Spleen (tissue), 11 donors: ENCODE results near the gene NUBP2. TPM values are rescaled to one million over a fixed set of nuclear protein-coding genes. Genes with fewer than 3 reads are reported as not detected.
A peak's percentile ranks its signal among the peaks of the same experiment; 100 is the strongest.

Experiments used
- DNase-seq: peaks from one replicate; pipeline ENCODE4 v3.0.0-alpha.2; 2020
- H3K27ac ChIP-seq, 8 donors: fragments of 200-600 bp; sonication (generic) in 7 of 8; 1 replicate in 4 of 8; 2 replicates in 4 of 8; pipeline versions ENCODE4 v1.5.0 to v1.8.0; 2016 to 2021; ENCODE audit warnings: inconsistent platforms in 4 of 8, mild to moderate bottlenecking in 4 of 8, moderate library complexity in 1 of 8
- H3K27me3 ChIP-seq, 7 donors: fragments of 200-600 bp; sonication (generic) in 6 of 7; replicated peaks in 1 of 7; 1 replicate in 4 of 7; 2 replicates in 3 of 7; pipeline versions ENCODE4 v1.5.0 to v1.8.0; 2016 to 2021; ENCODE audit warnings: inconsistent platforms in 3 of 7, mild to moderate bottlenecking in 1 of 7
- H3K36me3 ChIP-seq, 6 donors: fragments of 200-600 bp; sonication (generic) in 5 of 6; 1 replicate in 4 of 6; 2 replicates in 2 of 6; pipeline versions ENCODE4 v1.5.0 to v1.8.0; 2016 to 2021; ENCODE audit warnings: inconsistent platforms in 2 of 6
- H3K4me1 ChIP-seq, 6 donors: fragments of 200-600 bp; sonication (generic) in 5 of 6; 1 replicate in 3 of 6; 2 replicates in 3 of 6; pipeline versions ENCODE4 v1.5.0 to v1.8.0; 2016 to 2021; ENCODE audit warnings: inconsistent platforms in 3 of 6
- H3K4me3 ChIP-seq, 8 donors: fragments of 200-600 bp; sonication (generic) in 7 of 8; 1 replicate in 4 of 8; 2 replicates in 4 of 8; pipeline versions ENCODE4 v1.5.0 to v1.8.0; 2016 to 2021; ENCODE audit warnings: inconsistent platforms in 4 of 8, mild to moderate bottlenecking in 4 of 8, moderate library complexity in 2 of 8
- H3K9me3 ChIP-seq, 8 donors: fragments of 200-600 bp; sonication (generic) in 7 of 8; 1 replicate in 4 of 8; 2 replicates in 4 of 8; pipeline versions ENCODE4 v1.5.0 to v1.8.0; 2016 to 2021; ENCODE audit warnings: inconsistent platforms in 4 of 8
- CTCF ChIP-seq, 11 experiments: fragments of 200-600 bp in 7 of 11; fragments of 450-650 bp in 4 of 11; sonication (generic) in 4 of 11; IDR thresholded peaks in 8 of 11; conservative IDR thresholded peaks in 3 of 11; 1 replicate in 7 of 11; 2 replicates in 4 of 11; pipeline versions ENCODE4 v1.4.0 to v1.8.0; 2016 to 2021; ENCODE audit warnings: antibody characterized with exemption in 11 of 11, inconsistent platforms in 4 of 11, mild to moderate bottlenecking in 1 of 11
- POLR2A ChIP-seq, 3 donors: fragments of 450-650 bp; IDR thresholded peaks; one replicate each; pipeline ENCODE4 v1.5.1; 2017; ENCODE audit warnings: antibody characterized with exemption in 3 of 3, mild to moderate bottlenecking in 1 of 3
- POLR2AphosphoS5 ChIP-seq, 3 donors: sonication (generic); formaldehyde crosslinking; IDR thresholded peaks; one replicate each; pipeline ENCODE4 v1.5.1; 2017; ENCODE audit warnings: antibody characterized with exemption in 3 of 3
- WGBS, 5 donors: extraction: QIAGEN DNeasy Blood & Tissue Kit in 3 of 5; methylation state at CpG; one replicate each; pipeline versions ENCODE4 v1.1.5 to v1.1.7; 2013 to 2018; 5-methylcytosine and 5-hydroxymethylcytosine counted together
- intact Hi-C: fragments of 100-400 bp; cut with DNase I; formaldehyde crosslinking; loops from one replicate; pipeline ENCODE4 v1.15.0; 2023; ENCODE audit warnings: low total_unique reads
- polyA plus RNA-seq, 3 donors: library from polyadenylated mRNA; stranded (reverse); fragments of 200-250 nt; gene quantifications; one replicate each; pipeline ENCODE4 v1.2.1, GENCODE V29; 2013
- total RNA-seq, 7 donors: library from RNA; depleted of rRNA in 3 of 7; stranded (reverse); fragments of >200 nt in 3 of 7; fragmentation: NEBNext Ultra II Directional in 4 of 7; extraction: Animal tissue kit (Norgen Biotek cat#: 25700) in 4 of 7; gene quantifications; one replicate each; pipeline versions ENCODE4 v1.1.0 to v1.2.1, GENCODE V29; 2016 to 2021
- donor health status: healthy with polysubstance abuse.
- donor health status: DM: no; HTN: no; CAD: no; lungs with moderate emphysema.
- donor health status: DM: no; HTN: no; CAD: no.
- donor health status: Bipolar disorder and iron deficiency.
- donor health status: healthy.
- donor health status: DM: no; HTN: no; CAD: no.
- donor health status: DM: yes; HTN: yes; CAD: no.

Gene NUBP2
- total and polyA plus RNA-seq, 10 donors: 37.5 to 103 (median 57.3) TPM

GRCh38 chr16:1776672-1776955 lies 6.1 kb upstream of the NUBP2 start:
- H3K36me3 ChIP-seq: peaks cover 0 to 65% (median 36%) of the 10 kb centered on the region in 6 donors
- H3K27me3 ChIP-seq: no peaks in the 10 kb centered on the region
- WGBS, 5 donors: 89 to 95% (median 90%) methylated on average over 7 to 13 of the region's 13 CpGs
- no peak overlapping the region for H3K27ac ChIP-seq
- H3K4me1 ChIP-seq: peaks cover 32 to 93% (median 46%) of the 10 kb centered on the region in 6 donors
- intact Hi-C loops: no loop called here
- H3K4me3 ChIP-seq: no peak overlapping the region
- H3K9me3 ChIP-seq: no peaks in the 10 kb centered on the region
- DNase-seq: no peak
- TF ChIP-seq POLR2A (IDR thresholded peaks at IDR 0.05) (no peak), POLR2AphosphoS5 (IDR thresholded peaks at IDR 0.05) (peak; percentile 2 to 38 (median 5))

- H3K4me3 ChIP-seq: no peak overlapping the region
- DNase-seq: no peak
- WGBS, 5 donors: 88 to 94% (median 93%) methylated on average over 16 to 22 of the region's 22 CpGs
- no peaks in the 10 kb centered on the region for H3K27me3 ChIP-seq
- H3K9me3 ChIP-seq: no peaks in the 10 kb centered on the region
- intact Hi-C loops: no loop called here
- peaks cover 0 to 65% (median 36%) of the 10 kb centered on the region in 6 donors for H3K36me3 ChIP-seq
- H3K27ac ChIP-seq: no peak overlapping the region
- peaks cover 30 to 93% (median 46%) of the 10 kb centered on the region in 6 donors for H3K4me1 ChIP-seq
- TF ChIP-seq POLR2AphosphoS5 (IDR thresholded peaks at IDR 0.05) (peak in 2 of 3 donors; percentile 30 to 41), POLR2A (IDR thresholded peaks at IDR 0.05) (no peak)
These were observed 5.8 kb upstream of the NUBP2 start for GRCh38 chr16:1776991-1777374.

GRCh38 chr16:1777375-1778199 lies 5.2 kb upstream of the NUBP2 start:
- intact Hi-C loops: no loop called here
- Histone ChIP-seq H3K27ac (no peak overlapping the region), H3K4me3 (no peak overlapping the region), H3K27me3 (no peaks in the 10 kb centered on the region), H3K36me3 (peaks cover 0 to 65% (median 36%) of the 10 kb centered on the region in 6 donors), H3K4me1 (peaks cover 29 to 87% (median 41%) of the 10 kb centered on the region in 6 donors), H3K9me3 (no peaks in the 10 kb centered on the region)
- peak; percentile 5 to 64 (median 21) for TF ChIP-seq POLR2AphosphoS5 (IDR thresholded peaks at IDR 0.05)
- TF ChIP-seq CTCF (IDR thresholded peaks at IDR 0.05 in 8 of 11, conservative IDR thresholded peaks at IDR 0.05 in 3 of 11): no peak
- DNase-seq: no peak
- 76 to 89% (median 85%) methylated on average over 19 to 36 of the region's 36 CpGs for WGBS, 5 donors

GRCh38 chr16:1778200-1779179 lies 4.3 kb upstream of the NUBP2 start:
- TF ChIP-seq CTCF (IDR thresholded peaks at IDR 0.05 in 8 of 11, conservative IDR thresholded peaks at IDR 0.05 in 3 of 11): no peak
- peak; percentile 5 to 53 (median 28) for TF ChIP-seq POLR2AphosphoS5 (IDR thresholded peaks at IDR 0.05)
- no peak for TF ChIP-seq POLR2A (IDR thresholded peaks at IDR 0.05)
- DNase-seq: peak; percentile 76
- 82 to 92% (median 88%) methylated on average over 21 to 34 of the region's 34 CpGs for WGBS, 5 donors
- Histone ChIP-seq H3K4me3 (no peak overlapping the region), H3K36me3 (peaks cover 0 to 65% (median 36%) of the 10 kb centered on the region in 6 donors), H3K4me1 (peaks cover 29 to 88% (median 44%) of the 10 kb centered on the region in 6 donors), H3K9me3 (no peaks in the 10 kb centered on the region), H3K27me3 (no peaks in the 10 kb centered on the region), H3K27ac (no peak overlapping the region)
- intact Hi-C loops: no loop called here
